ENCODE measurements around the gene SCRN1.

Gene SCRN1

DNA sequence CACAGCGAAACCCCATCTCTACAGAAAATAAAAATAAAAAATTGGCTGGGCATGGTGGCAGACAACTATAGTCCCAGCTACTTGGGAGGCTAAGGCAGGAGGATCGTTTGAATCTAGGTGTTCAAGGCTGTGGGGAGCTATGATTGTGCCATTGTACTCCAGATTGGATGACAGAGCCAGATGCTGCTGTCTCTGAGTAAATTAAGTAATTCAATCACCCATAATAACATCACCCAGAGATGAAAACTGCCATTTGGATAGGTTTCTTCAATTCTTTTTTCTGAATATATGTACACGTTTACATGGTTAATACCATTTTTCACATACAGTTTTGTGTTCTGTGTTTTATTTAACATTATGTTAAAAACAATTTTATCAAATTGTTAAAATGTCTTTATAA lies 104.0 kb downstream of the SCRN1 start:
- no peak for DNase-seq

DNA sequence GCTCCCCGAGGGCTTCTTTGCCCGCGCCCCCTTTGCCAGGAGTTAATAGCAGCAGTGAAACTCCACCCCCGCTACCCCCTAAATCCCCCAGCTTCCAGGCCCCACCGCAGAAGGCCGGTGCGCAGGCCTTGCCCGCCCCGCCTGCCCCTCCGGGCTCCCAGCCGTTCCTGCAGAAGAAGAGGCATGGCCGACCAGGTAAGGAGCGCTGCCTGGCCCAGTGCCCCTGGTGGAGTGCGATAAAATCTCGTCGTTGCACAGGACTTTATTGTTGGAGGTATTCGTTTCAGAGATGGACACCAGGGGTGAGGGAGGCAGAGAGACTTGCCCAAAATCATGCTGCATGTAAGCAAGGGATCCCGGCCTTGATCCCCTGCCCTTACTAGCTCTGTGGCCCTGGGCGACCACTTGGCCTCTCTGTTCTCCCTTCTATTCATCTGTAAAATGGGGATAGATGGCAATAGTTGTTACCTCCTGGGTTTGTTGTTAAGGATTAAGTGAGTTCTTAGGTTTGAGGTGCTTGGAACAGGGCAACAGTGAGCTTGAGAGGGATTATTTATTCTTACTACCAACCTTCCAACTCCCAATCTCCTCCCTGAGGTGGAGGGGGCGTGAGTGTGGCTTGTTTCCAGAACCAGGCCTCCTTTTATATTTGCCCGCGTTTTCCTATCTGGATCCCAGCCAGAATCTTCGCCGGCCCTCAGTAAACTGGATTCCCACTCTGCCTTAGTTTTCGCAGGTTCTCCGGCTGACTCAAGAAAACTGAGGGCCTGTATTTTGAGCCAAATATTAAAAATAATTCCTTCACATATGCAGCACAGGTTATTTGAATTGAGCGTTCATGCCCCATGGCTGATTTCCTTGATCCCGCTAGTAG lies 105.0 kb downstream of the SCRN1 start:
- no peak for DNase-seq

DNA sequence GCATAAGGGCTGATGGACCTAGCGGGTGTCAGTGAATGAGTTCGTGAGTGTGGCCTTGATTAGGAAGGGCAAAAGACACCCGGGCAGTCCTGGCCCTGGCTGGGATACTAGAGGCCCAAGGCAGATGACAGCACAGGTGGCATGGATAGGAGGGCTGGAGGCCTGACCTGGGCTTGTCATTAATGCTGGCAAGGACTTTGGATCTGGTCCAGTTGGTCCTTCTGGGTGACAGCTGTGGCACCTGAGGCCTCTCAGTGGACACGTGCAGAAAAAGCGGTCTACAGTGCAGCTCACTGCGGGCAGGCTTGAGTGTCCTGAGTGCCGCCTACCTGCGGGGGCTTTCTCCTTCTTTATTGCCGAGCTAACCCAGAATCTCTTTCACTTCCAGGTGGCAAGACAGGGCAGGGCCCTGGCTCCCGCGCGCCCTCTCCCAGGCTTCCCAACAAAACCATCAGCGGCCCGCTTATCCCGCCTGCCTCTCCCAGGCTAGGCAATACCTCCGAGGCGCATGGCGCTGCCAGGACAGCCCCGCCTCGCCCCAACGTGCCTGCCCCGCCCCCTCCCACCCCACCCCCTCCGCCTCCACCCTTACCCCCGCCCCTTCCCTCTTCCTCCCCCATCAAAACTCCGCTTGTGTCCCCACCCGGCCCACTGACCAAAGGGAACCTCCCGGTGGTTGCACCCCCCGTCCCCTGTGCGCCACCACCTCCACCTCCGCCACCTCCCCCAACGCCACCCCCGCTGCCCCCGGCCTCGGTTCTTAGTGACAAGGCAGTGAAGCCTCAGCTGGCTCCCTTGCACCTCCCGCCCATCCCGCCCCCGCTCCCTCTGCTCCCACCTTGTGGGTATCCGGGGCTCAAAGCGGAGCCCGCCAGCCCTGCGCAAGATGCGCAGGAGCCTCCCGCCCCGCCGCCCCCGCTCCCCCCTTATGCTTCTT lies 105.9 kb downstream of the SCRN1 start:
- DNase-seq, result peak; percentile 33

DNA sequence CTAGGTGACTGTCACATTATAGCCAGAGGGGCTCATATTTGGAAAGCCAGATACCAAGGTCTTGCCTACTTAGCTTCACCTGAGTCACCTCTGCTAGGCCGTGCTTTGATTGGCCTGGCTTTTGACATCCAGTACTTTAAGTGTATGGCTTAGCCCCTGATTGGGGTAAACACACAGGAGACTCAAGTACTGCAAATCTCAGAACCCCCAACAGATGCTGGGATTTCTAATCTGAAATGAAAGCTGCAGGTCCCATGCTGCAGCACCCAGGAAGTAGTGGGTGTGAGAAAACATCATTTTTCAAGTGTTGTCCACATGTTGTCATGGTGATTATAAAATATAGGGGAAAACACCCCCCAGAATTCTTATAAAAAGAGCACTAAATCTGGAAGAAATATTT lies 107.1 kb downstream of the SCRN1 start:
- no peak for DNase-seq

DNA sequence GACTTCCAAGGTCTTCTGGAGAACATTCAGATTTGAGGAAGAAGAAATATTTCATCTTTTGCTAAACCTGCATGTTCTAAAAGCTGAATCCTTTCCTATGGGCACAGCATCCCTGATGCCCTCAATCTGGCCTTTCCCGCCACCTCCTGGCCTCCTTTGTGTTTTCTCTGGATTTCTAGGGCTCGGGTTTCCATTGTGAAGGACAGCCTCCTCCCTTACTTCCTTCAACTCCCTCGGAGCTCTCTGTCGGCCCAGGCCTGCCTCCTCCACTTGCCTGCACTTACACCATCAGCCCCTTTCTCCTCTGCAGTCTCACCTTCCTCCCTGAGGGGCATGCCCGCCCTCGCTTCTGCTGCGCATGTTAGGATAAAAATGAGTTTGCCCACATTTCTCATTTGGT lies 107.9 kb downstream of the SCRN1 start:
- no peak for DNase-seq

DNA sequence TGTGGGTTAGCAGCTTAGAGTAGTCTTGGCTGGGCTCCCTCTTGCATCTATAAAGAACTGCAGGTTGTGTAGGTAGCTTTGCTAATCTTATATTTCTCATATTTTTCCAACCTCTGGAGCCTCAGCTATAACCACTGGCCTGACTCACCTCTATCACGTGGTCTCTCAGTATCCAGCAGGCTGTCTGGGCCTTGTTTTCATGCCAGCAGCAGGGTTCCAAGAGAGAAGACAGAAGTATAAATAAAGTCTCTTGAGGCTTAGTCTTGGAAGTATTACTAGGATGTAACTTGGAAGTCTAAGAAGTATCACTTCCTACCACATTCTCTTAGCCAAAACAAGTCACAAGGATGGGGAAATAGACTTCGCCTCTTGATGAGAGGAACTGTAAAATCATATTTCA lies 110.0 kb downstream of the SCRN1 start:
- no peak for DNase-seq

DNA sequence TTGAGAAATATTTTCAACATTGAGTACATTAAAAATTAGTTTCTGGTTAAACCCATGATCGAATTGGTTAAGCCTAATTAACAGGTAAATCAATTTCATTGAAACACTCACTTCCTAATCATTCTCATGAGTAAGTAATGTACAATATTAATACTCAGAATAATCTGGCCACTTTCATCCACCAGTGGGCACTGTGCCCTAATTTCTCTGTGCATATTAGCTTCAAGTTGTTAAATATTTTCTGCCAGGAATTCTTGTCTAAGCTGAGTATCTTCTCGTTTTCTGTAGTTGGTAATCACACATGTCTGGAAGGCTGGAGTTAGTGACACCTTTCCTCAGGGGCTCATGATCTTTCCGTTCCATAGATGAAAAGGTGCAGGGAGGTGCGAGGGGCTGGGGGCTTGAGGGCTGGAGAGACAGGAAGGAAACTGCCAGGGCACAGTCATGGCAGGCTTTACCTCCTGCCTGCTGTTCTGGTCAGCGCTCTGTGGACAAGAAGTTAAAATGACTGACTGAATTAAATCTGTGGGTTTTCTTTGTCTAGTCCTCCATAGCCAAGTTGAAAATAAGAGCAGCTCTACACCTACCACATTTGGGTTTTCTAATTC lies 111.4 kb downstream of the SCRN1 start:
- DNase-seq, result peak; percentile 86

DNA sequence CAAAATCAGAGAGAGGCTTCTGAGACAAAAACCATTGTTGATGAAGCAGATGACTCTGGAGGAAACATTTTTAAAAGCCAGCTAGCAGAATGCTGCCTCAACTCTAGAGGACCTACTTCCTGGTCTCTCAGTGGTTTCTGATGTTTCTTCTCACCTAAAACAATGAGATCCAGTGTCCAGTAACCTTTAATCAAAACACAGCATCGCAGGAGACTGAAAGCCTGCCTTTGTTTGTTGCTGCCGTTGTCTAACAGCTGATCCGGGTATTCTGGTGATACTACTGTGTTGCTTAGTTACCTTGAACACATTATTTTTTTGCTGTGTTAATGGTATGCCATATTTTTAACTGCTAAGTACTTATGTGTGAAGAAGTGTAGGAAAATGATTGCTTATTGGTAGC lies 112.4 kb downstream of the SCRN1 start:
- DNase-seq, result no peak

DNA sequence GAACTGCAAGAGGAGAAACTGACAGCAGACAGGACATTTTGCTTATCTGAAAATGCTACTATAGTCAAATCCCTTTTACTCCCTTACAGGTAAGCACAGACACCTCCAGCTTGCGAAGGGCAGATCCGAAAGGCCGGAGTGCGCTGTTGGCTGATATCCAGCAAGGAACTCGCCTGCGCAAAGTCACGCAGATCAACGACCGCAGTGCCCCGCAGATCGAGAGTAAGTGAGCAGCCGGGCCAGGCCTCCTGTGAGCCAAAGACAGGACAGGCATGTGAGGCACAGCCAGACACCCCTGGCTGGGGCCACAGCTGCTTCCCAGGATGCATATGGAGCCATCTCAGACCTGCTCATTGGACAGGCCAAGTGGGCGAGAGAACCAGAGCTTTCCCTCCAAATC lies 113.9 kb downstream of the SCRN1 start:
- DNase-seq, result no peak

DNA sequence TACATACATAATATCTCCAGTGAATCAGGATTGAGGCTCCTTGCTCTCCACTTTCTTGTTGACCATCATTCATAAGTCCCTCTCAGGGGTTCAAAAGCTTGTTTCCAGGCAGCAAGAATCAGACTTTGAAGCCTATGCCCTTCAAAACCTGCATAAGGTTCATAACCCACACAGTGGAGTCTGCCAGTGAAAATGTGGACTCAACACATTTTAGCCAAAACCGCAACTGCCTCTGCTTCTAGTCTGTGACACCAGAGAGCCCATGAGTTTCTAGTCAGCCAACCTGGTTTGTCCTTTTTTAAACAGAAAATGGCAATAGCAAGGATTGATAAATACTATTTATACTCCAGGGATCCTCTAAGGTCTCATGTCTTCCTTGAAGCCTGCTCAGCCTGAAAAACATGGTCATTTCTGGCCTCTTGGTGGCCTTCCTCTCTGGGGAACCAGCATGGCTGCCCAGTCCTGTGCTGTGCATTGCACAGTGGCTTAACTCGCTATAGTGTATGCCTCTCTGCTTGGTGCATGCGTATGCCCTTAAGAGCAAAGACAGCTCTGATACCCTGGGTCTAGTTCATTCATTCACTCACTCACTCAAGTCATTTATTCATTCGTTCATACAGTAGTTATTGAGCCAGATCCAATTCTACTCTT lies 115.8 kb downstream of the SCRN1 start:
- no peak for DNase-seq

DNA sequence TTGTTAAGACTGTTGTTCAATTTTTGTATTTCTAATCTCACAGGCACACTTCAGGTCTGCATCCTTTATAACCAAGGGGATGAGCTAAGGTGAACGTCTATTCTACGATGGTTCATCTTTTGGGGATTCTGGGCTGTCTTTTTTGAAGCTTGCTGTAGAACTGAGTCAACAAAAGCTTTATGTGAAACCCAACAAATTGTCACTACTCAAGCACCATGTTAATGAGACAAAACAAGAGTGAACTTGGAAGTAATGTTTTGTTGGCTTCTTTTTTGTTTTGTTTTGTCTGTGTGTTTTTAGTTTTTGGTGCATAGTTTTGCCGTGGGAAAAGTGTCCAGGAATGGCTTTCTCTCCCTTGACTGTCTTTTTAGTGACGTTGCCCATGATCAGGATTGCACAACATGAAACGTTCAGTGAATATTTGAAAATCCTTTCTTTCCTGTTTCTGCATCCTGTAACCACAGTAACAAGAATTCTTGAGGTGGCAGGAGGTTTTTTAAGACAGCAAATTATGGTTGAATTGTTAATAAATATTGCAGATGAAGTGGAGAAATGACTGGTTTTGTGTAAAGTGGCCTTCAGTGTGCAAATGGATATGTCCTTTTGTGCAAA lies 117.7 kb downstream of the SCRN1 start:
- DNase-seq, result no peak
